HFFc6 (cell line): ENCODE results near the gene ETNK2. TPM values are rescaled to one million over a fixed set of nuclear protein-coding genes. Genes with fewer than 3 reads are reported as not detected.

Source experiments
- DNase-seq: peaks from one replicate; pipeline ENCODE4 v3.0.0-alpha.2; 2018
- H3K27ac Mint-ChIP-seq: 2 replicates; pipeline ENCODE4 v1.8.0; 2020; ENCODE audit warnings: mild to moderate bottlenecking, mixed read lengths
- H3K27me3 Mint-ChIP-seq: 2 replicates; pipeline ENCODE4 v1.8.0; 2021; ENCODE audit warnings: mild to moderate bottlenecking, moderate library complexity, mixed read lengths; ENCODE audit not compliant: insufficient read depth
- H3K36me3 Mint-ChIP-seq: 2 replicates; pipeline ENCODE4 v1.8.0; 2021; ENCODE audit warnings: low read depth, mixed read lengths
- H3K4me1 Mint-ChIP-seq: 2 replicates; pipeline ENCODE4 v1.8.0; 2020; ENCODE audit warnings: low read depth, mixed read lengths
- H3K4me3 Mint-ChIP-seq: 2 replicates; pipeline ENCODE4 v1.8.0; 2020; ENCODE audit warnings: mild to moderate bottlenecking, moderate library complexity, mixed read lengths
- H3K9me3 Mint-ChIP-seq: 2 replicates; pipeline ENCODE4 v1.8.0; 2020; ENCODE audit warnings: mild to moderate bottlenecking, mixed read lengths
- total RNA-seq, 6 experiments: library from RNA; stranded (reverse); fragmentation: NEBNext Ultra II Directional; extraction: Animal tissue kit (Norgen Biotek cat#: 25700); gene quantifications; 2 replicates in 1 of 6; 3 replicates in 5 of 6; pipeline ENCODE4 v1.2.3, GENCODE V29; 2021
- TF ChIP-seq, protein P1 (sequence below): fragments of 200-600 bp; sonication (generic); IDR thresholded peaks from 2 replicates; pipeline ENCODE4 v1.5.0; 2021; ENCODE audit warnings: antibody characterized with exemption, mild to moderate bottlenecking

ETNK2 gene
- total RNA-seq, 6 experiments from 2014 or later: 3.1 to 6.3 (median 3.9) TPM

DNA sequence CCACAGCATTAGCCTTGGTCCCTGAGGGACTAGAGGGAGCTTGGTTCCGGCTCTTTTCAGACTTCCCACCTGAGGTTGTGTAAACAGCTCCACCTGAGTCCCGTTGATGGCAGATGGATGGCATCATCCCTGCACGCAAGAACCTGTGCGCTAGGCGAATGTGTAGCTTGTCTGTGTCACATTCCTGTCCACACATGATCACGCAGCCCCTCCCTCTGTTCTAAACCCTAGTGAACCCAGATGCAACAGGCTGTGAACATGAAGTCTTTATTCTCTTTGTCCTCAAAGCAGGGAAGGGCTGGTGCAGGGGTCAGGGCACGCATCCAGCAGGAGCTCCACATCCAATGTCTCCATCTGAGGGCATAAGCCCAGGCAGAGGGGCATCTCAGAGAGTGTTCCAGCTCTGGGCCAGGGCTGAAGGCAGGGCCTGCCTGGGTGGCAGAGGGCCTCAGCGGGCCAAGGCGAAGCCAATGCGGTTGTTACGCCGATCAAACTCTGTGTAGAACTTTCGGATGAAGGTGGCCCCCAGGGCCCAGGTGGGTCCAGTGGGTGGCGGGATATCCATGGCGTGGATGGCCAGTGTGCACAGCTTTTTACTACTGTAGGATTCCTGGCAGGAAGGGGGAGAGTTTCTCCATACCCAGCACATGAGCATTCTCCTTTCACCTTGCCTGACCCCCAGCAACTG, 2.9 kb upstream of the ETNK2 start:
- no peak overlapping the region for H3K27ac Mint-ChIP-seq
- no peaks in the 10 kb centered on the region for H3K4me1 Mint-ChIP-seq
- TF ChIP-seq, protein P1, sequence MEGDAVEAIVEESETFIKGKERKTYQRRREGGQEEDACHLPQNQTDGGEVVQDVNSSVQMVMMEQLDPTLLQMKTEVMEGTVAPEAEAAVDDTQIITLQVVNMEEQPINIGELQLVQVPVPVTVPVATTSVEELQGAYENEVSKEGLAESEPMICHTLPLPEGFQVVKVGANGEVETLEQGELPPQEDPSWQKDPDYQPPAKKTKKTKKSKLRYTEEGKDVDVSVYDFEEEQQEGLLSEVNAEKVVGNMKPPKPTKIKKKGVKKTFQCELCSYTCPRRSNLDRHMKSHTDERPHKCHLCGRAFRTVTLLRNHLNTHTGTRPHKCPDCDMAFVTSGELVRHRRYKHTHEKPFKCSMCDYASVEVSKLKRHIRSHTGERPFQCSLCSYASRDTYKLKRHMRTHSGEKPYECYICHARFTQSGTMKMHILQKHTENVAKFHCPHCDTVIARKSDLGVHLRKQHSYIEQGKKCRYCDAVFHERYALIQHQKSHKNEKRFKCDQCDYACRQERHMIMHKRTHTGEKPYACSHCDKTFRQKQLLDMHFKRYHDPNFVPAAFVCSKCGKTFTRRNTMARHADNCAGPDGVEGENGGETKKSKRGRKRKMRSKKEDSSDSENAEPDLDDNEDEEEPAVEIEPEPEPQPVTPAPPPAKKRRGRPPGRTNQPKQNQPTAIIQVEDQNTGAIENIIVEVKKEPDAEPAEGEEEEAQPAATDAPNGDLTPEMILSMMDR: no peak
- no peaks in the 10 kb centered on the region for H3K36me3 Mint-ChIP-seq
- H3K4me3 Mint-ChIP-seq: no peak overlapping the region
- H3K27me3 Mint-ChIP-seq: peaks cover 25% of the 10 kb centered on the region
- H3K9me3 Mint-ChIP-seq: no peaks in the 10 kb centered on the region
- no peak for DNase-seq

DNA sequence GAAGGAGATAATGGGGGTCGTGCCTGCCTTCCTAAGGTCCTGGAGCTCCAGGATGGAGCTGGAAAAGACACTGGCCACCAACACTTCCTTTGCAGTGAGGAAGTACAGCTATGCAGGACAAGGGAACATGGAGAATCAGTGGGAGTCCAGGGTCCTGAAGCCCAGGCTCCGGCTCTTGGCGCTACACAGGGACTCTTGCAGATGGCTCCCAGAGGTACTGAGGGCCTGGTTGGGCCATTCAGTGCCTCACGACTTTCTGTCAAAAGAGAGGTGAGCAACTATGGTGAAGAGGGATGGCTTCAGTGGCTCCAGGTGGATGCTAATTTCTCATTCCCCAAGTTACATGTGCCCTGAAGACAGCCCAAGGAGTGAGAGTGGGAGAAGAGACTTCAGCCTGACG, 1.8 kb upstream of the ETNK2 start:
- TF ChIP-seq, protein P1: no peak
- no peak for DNase-seq
- Mint-ChIP-seq H3K4me1 (no peaks in the 10 kb centered on the region), H3K4me3 (no peak overlapping the region), H3K36me3 (no peaks in the 10 kb centered on the region), H3K27ac (no peak overlapping the region), H3K27me3 (peaks cover 25% of the 10 kb centered on the region), H3K9me3 (no peaks in the 10 kb centered on the region)

DNA sequence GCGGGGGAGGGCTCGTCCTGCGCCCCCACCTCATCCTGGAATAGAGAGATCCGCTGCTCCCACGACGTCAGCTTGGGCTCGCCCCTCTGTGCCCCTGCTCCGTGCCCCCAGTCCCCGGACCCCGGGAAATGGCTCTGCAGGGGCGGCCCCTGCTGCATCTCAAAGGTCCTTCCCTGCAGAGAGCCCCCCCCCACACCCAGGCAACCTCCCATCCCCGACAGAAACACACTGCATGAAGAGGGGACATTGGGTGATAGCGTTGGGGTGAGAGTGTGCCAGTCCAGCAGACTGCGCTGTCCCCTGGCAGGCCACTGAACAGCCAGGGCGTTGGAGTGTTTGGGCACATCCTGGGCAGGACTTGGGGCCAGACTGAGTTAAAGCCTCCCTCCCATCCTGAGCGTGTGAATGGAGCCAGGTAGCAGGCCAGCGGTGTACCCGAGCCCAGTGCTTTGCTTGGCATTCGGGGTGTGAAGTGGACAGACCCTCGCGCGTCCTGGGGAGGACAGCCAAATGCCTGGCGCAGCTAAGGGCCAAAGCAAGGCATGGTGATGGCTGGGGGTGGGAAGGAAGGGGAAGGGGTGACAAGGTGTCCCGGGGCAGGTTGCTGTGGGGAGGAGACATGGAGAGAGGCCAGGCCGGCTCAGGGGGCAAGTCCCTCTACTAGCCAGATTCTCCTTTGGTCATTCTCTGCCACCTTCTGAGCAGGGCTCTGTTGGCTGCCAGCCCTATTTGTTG, 633 bp upstream of the ETNK2 start:
- H3K27ac Mint-ChIP-seq: no peak overlapping the region
- H3K4me3 Mint-ChIP-seq: peak overlapping the region; percentile 76
- no peaks in the 10 kb centered on the region for H3K9me3 Mint-ChIP-seq
- H3K36me3 Mint-ChIP-seq: no peaks in the 10 kb centered on the region
- DNase-seq: no peak
- TF ChIP-seq, protein P1: no peak
- H3K4me1 Mint-ChIP-seq: no peaks in the 10 kb centered on the region
- peaks cover 26% of the 10 kb centered on the region for H3K27me3 Mint-ChIP-seq

DNA sequence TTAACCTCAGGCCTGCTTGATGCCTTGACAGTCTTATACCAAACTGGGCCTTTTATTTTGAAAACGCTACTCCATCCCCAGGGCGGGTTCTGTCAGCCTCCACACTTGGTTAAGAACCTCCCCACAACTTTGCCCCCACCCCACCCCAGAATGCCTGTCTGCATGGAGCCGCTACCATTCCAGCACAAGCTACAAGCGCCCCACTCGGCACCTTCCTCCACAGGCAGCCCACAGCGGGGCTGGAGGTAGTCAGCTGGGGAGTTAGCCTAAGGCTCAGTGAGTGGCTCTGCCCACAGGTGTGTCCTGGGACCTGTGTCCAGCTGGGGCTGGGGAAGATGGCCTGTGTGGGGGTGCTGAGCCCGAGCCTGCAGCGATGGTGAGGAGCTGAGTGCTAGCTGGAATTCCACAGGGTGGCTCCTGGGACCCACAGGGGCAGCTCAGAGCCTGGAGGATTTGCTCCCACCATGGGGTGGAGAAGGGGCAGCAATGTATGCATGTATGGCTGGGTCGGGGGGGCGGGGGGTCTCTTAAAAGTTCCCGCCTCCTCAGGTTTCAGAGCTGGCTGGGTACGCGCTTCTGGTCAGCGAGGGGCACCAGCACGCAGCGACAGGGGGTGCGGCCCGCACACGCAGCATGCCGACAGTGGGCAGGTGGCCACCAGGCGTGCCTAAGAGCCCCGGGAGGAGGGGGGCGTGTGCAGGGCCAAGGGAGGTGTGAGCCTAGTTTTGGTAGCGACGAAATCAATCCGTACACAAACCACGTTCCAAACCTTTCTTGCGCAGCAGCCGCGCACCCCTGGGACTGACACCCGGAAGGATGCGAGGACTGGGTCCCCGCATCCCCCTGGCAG, 917 bp downstream of the ETNK2 start:
- H3K4me1 Mint-ChIP-seq: no peaks in the 10 kb centered on the region
- no peaks in the 10 kb centered on the region for H3K9me3 Mint-ChIP-seq
- DNase-seq: no peak
- TF ChIP-seq, protein P1: no peak
- no peak overlapping the region for H3K27ac Mint-ChIP-seq
- H3K4me3 Mint-ChIP-seq: no peak overlapping the region
- no peaks in the 10 kb centered on the region for H3K36me3 Mint-ChIP-seq
- H3K27me3 Mint-ChIP-seq: peaks cover 28% of the 10 kb centered on the region

DNA sequence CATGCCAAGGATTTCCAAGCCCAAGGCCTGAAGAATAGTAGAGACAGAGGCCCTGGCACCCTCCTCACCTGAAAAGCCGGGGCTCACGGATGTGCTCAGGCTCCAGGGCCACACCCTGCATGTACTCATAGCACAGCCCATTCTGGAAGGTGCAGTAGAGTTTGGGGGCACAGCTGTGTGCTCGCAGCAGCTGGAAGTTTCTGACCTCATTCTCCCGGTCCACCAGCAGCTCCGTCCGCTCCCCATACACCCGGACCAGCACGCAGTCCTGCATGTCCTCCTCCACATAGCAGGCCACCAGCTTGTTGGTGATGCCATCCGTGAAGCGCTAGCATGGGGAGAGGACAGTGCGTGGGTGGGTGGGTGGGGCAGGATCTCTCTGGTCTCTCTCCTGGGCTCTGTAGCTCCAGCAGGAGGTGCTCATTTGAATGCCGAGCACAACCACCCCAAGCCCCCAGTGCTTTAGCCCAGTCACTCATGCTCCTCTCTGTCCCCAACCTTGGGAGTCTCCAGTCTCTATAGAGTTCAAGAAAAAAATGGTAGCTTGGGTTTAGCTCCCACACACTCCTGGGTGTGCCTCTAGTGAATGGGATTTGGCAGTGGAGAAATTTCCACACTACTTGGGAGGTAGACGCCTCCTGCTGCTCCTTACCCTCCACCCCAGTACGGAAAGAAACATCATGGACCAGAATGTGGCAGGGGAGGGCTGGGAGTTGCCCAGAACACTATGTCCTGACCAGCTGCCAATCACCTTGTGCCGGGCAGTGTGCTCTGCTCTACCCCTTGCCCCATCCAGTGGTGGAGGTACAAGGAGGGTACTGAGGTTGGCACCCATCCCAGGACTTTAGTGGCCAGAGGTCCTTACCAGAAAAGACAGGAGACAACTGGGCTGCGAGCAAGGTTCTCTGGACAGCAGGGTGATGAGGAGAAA, 1.9 kb downstream of the ETNK2 start:
- DNase-seq: no peak
- H3K4me1 Mint-ChIP-seq: no peaks in the 10 kb centered on the region
- no peak overlapping the region for H3K27ac Mint-ChIP-seq
- H3K36me3 Mint-ChIP-seq: no peaks in the 10 kb centered on the region
- no peaks in the 10 kb centered on the region for H3K9me3 Mint-ChIP-seq
- no peak overlapping the region for H3K4me3 Mint-ChIP-seq
- TF ChIP-seq, protein P1: no peak
- peaks cover 27% of the 10 kb centered on the region for H3K27me3 Mint-ChIP-seq
